Panc1 (cell line): ENCODE data around the gene GGA1. TPM values are rescaled to one million over a fixed set of nuclear protein-coding genes. Genes with fewer than 3 reads are reported as not detected.

Source experiments
- ATAC-seq: fragments of 200-7000 bp; cut with Tn5 transposase; 2 replicates; pipeline ENCODE4 v1.9.1; 2020; ENCODE audit warnings: mild to moderate bottlenecking, moderate library complexity
- BruUV-seq: library from RNA; stranded (reverse); fragments of 400-500 nt; replicated peaks from 2 replicates; lab custom pipeline; 2021; lab: Mats Ljungman, UMichigan
- CTCF ChIA-PET: fragments of 300-600 bp; sonication (Branson Sonifier 250); formaldehyde crosslinking; loops from one replicate; lab custom pipeline; 2022; ENCODE audit warnings: antibody characterized with exemption; lab: Charles Lee
- POLR2A ChIA-PET: fragments of 300-600 bp; sonication (Branson Sonifier 250); formaldehyde crosslinking; loops from one replicate; lab custom pipeline; 2022; ENCODE audit warnings: antibody characterized with exemption; lab: Charles Lee
- DNase-seq: peaks from one replicate; pipeline ENCODE4 v3.0.0-alpha.2; 2010; ENCODE audit warnings: low read depth, low spot score
- H3K27ac ChIP-seq: 2 replicates; pipeline ENCODE4 v1.5.1; 2011; ENCODE audit warnings: mild to moderate bottlenecking, low read length, inconsistent platforms
- H3K27me3 ChIP-seq: fragments of 200-500 bp; sonication (Bioruptor generic); 2 replicates; pipeline ENCODE4 v1.6.0; 2014; ENCODE audit warnings: low read length, inconsistent platforms; ENCODE audit not compliant: control insufficient read depth, insufficient read depth
- H3K36me3 ChIP-seq: fragments of 200-500 bp; sonication (Bioruptor generic); 2 replicates; pipeline ENCODE4 v1.5.1; 2014; ENCODE audit warnings: inconsistent platforms, mild to moderate bottlenecking, low read length, moderate library complexity; ENCODE audit not compliant: control insufficient read depth, insufficient read depth
- H3K4me1 ChIP-seq: 2 replicates; pipeline ENCODE4 v1.5.1; 2011; ENCODE audit warnings: inconsistent platforms, mild to moderate bottlenecking, low read length, moderate library complexity; ENCODE audit not compliant: control insufficient read depth, insufficient read depth
- H3K4me3 ChIP-seq, 2 experiments: 2 replicates each; pipeline ENCODE4 v1.5.1; 2011 to 2012; ENCODE audit warnings: low read depth in 2 of 2, low read length in 2 of 2, mild to moderate bottlenecking in 2 of 2, inconsistent platforms in 1 of 2, moderate library complexity in 1 of 2
- H3K9me3 ChIP-seq: fragments of 200-500 bp; sonication (Bioruptor generic); 2 replicates; pipeline ENCODE4 v1.5.1; 2014; ENCODE audit warnings: low read depth, mild to moderate bottlenecking, inconsistent platforms, low read length, moderate library complexity; ENCODE audit not compliant: control insufficient read depth, insufficient read depth
- CTCF ChIP-seq: fragments of 450-650 bp; IDR thresholded peaks from 2 replicates; pipeline ENCODE4 v1.5.1; 2017; ENCODE audit warnings: mild to moderate bottlenecking
- POLR2AphosphoS5 ChIP-seq: IDR thresholded peaks from 2 replicates; pipeline ENCODE4 v1.6.1; 2012; ENCODE audit warnings: mild to moderate bottlenecking, low read depth, low read length, moderate library complexity
- REST ChIP-seq, 2 experiments: IDR thresholded peaks; 2 replicates each; pipeline ENCODE4 v1.6.1; 2011 to 2012; ENCODE audit warnings: low read depth in 2 of 2, control low read depth in 1 of 2, low read length in 1 of 2, mild to moderate bottlenecking in 1 of 2, moderate library complexity in 1 of 2; ENCODE audit not compliant: insufficient read depth in 1 of 2
- SIN3A ChIP-seq: IDR thresholded peaks from 2 replicates; pipeline ENCODE4 v1.6.1; 2012; ENCODE audit warnings: low read depth, mild to moderate bottlenecking, low read length, moderate library complexity, borderline replicate concordance; ENCODE audit not compliant: insufficient read depth
- TCF7L2 ChIP-seq: IDR thresholded peaks from 2 replicates; pipeline ENCODE4 v1.6.1; 2011; ENCODE audit warnings: mild to moderate bottlenecking, low read depth, low read length, inconsistent platforms
- in situ Hi-C: cut with HindIII; loops from 2 replicates; pipeline ENCODE4 v1.10.0; 2016; ENCODE audit warnings: low sequenced_read_pairs, low pct_unique_long_range_greater_than_20kb
- intact Hi-C: fragments of 100-400 bp; cut with micrococcal nuclease; formaldehyde crosslinking; loops from one replicate; pipeline ENCODE4 v1.10.0; 2022; ENCODE audit not compliant: unreplicated experiment
- total RNA-seq: library from RNA; stranded (reverse); gene quantifications from one replicate; pipeline ENCODE4 v1.2.1, GENCODE V29; 2021; ENCODE audit not compliant: unreplicated experiment

Gene GGA1
- total RNA-seq, 1 experiment from 2014 or later = 45.4 TPM

- CTCF ChIA-PET = no interaction called here
- ATAC-seq = no peak
Observed at GRCh38 chr22:37581504-37581903, 27.1 kb upstream of the GGA1 start.

GRCh38 chr22:37582526-37582925 lies 26.1 kb upstream of the GGA1 start:
- no peak for ATAC-seq
- POLR2A ChIA-PET = no interaction called here

More at GRCh38 chr22:37581504-37581903, 27.1 kb upstream of the GGA1 start:
- BruUV-seq = no TSS peak
- Histone ChIP-seq H3K27ac (no peak overlapping the region), H3K9me3 (no peaks in the 10 kb centered on the region), H3K4me3 (no peak overlapping the region), H3K27me3 (no peaks in the 10 kb centered on the region), H3K36me3 (no peaks in the 10 kb centered on the region), H3K4me1 (no peaks in the 10 kb centered on the region)
- TF ChIP-seq CTCF (no peak), POLR2AphosphoS5 (no peak)
- intact Hi-C loops (no loop called here), in situ Hi-C loops (no loop called here)
- DNase-seq = no peak
- POLR2A ChIA-PET = no interaction called here

More at GRCh38 chr22:37582526-37582925, 26.1 kb upstream of the GGA1 start:
- Histone ChIP-seq H3K4me1 (no peaks in the 10 kb centered on the region), H3K27ac (no peak overlapping the region), H3K4me3 (no peak overlapping the region), H3K36me3 (no peaks in the 10 kb centered on the region), H3K9me3 (no peaks in the 10 kb centered on the region), H3K27me3 (no peaks in the 10 kb centered on the region)
- no peak for TF ChIP-seq TCF7L2
- TF ChIP-seq POLR2AphosphoS5 = no peak
- no peak for TF ChIP-seq SIN3A
- no peak for TF ChIP-seq CTCF
- no peak for TF ChIP-seq REST (IDR thresholded peaks at IDR 0.05; ENCODE audit: insufficient read depth in 1 of 2, low read depth in 2 of 2, low read length in 1 of 2)
- BruUV-seq = no TSS peak
- CTCF ChIA-PET = interaction anchor here (0.6 kb wide), 1 partner anchor 40 kb away, joined by 3 read pairs; no protein-coding TSS in a partner anchor
- DNase-seq = no peak
- intact Hi-C loops (no loop called here), in situ Hi-C loops (no loop called here)
